H1 (cell line): Measurements from ENCODE around the gene HES7. TPM values are rescaled to one million over a fixed set of nuclear protein-coding genes. Genes with fewer than 3 reads are reported as not detected.

Experiments
- CTCF ChIA-PET: fragments of 300-600 bp; sonication (Branson Sonifier 250); formaldehyde crosslinking; loops from one replicate; lab custom pipeline; 2021; ENCODE audit not compliant: partially characterized antibody; lab: Charles Lee
- POLR2A ChIA-PET: fragments of 300-600 bp; sonication (Branson Sonifier 250); formaldehyde crosslinking; loops from one replicate; lab custom pipeline; 2021; ENCODE audit warnings: inconsistent platforms; ENCODE audit not compliant: partially characterized antibody; lab: Charles Lee
- DNase-seq, 2 experiments: peaks; one replicate each; pipeline versions ENCODE4 v3.0.0 to v3.0.0-alpha.2; 2010 to 2022; ENCODE audit warnings: low spot score in 2 of 2, low read depth in 1 of 2, mixed read lengths in 1 of 2
- FAIRE-seq: peaks from 2 replicates; lab custom pipeline; 2011; peaks lifted over from hg19 to GRCh38; lab: Jason Lieb, UNC
- H2AFZ ChIP-seq: 2 replicates; pipeline ENCODE4 v1.8.1; 2012; ENCODE audit warnings: low read length, inconsistent platforms
- H2AK5ac ChIP-seq: 2 replicates; pipeline ENCODE4 v1.6.1; 2013; ENCODE audit warnings: low read depth, low read length
- H2BK120ac ChIP-seq: replicated peaks from 2 replicates; pipeline ENCODE3; 2013; ENCODE audit warnings: low read depth, low read length, inconsistent platforms
- H2BK12ac ChIP-seq: 2 replicates; pipeline ENCODE4 v1.6.1; 2013; ENCODE audit warnings: low read depth, low read length
- H2BK15ac ChIP-seq: 2 replicates; pipeline ENCODE4 v1.6.1; 2013; ENCODE audit warnings: low read length
- H2BK20ac ChIP-seq: 2 replicates; pipeline ENCODE4 v1.6.1; 2013; ENCODE audit warnings: low read length
- H2BK5ac ChIP-seq: 2 replicates; pipeline ENCODE4 v1.6.1; 2013; ENCODE audit warnings: low read depth, low read length
- H3K14ac ChIP-seq: 2 replicates; pipeline ENCODE4 v1.6.1; 2013; ENCODE audit warnings: inconsistent platforms; ENCODE audit not compliant: insufficient read length
- H3K18ac ChIP-seq: 2 replicates; pipeline ENCODE4 v1.6.1; 2013; ENCODE audit warnings: low read length; ENCODE audit errors: extremely low read depth
- H3K23ac ChIP-seq: 2 replicates; pipeline ENCODE4 v1.6.1; 2013; ENCODE audit warnings: inconsistent platforms; ENCODE audit not compliant: insufficient read length
- H3K23me2 ChIP-seq: 2 replicates; pipeline ENCODE4 v1.6.1; 2013; ENCODE audit warnings: low read depth, low read length
- H3K27ac ChIP-seq: 2 replicates; pipeline ENCODE4 v1.6.1; 2011; ENCODE audit warnings: low read depth, low read length, inconsistent platforms
- H3K27me3 ChIP-seq, 4 experiments: replicated peaks in 1 of 4; 1 replicate in 1 of 4; 2 replicates in 3 of 4; pipeline versions ENCODE4 v1.6.1 to v1.8.1; 2011 to 2013; ENCODE audit warnings: low read length in 3 of 4, mild to moderate bottlenecking in 3 of 4, inconsistent platforms in 2 of 4, mixed read lengths in 2 of 4, moderate library complexity in 1 of 4; ENCODE audit not compliant: control insufficient read depth in 3 of 4, insufficient read depth in 3 of 4; ENCODE audit errors: extremely low read depth in 1 of 4
- H3K36me3 ChIP-seq, 4 experiments: 2 replicates each; pipeline versions ENCODE4 v1.6.1 to v1.8.1; 2011 to 2013; ENCODE audit warnings: mild to moderate bottlenecking in 4 of 4, low read length in 3 of 4, moderate library complexity in 2 of 4, control low read depth in 1 of 4, inconsistent platforms in 1 of 4; ENCODE audit not compliant: insufficient read depth in 4 of 4, control insufficient read depth in 2 of 4
- H3K4ac ChIP-seq: replicated peaks from 2 replicates; pipeline ENCODE3; 2013; ENCODE audit warnings: low read length, low read depth, mixed read lengths, inconsistent platforms; ENCODE audit not compliant: insufficient read length
- H3K4me1 ChIP-seq, 4 experiments: replicated peaks in 1 of 4; 1 replicate in 1 of 4; 2 replicates in 3 of 4; pipeline versions ENCODE4 v1.6.1 to v1.8.1; 2011 to 2013; ENCODE audit warnings: low read length in 3 of 4, inconsistent platforms in 2 of 4, mixed read lengths in 1 of 4; ENCODE audit not compliant: insufficient read depth in 4 of 4, control insufficient read depth in 3 of 4
- H3K4me2 ChIP-seq, 2 experiments: 2 replicates each; pipeline versions ENCODE4 v1.6.1 to v1.8.1; 2011 to 2013; ENCODE audit warnings: low read depth in 2 of 2, low read length in 2 of 2, control low read depth in 1 of 2, inconsistent platforms in 1 of 2, mild to moderate bottlenecking in 1 of 2; ENCODE audit not compliant: insufficient read depth in 1 of 2
- H3K4me3 ChIP-seq, 4 experiments: fragments of 200-600, 300-600 bp in 1 of 4; sonication (generic), shearing (Covaris generic), sonication (Bioruptor Twin) in 1 of 4; 2 replicates each; pipeline versions ENCODE4 v1.5.1 to v1.8.1; 2011 to 2016; ENCODE audit warnings: low read length in 4 of 4, low read depth in 3 of 4, control low read depth in 2 of 4, inconsistent platforms in 2 of 4, mild to moderate bottlenecking in 2 of 4, mixed read lengths in 1 of 4, moderate library complexity in 1 of 4; ENCODE audit not compliant: insufficient read depth in 2 of 4; ENCODE audit errors: extremely low read depth in 1 of 4
- H3K56ac ChIP-seq: replicated peaks from 2 replicates; pipeline ENCODE3; 2013; ENCODE audit warnings: low read depth, mild to moderate bottlenecking, mixed read lengths, low read length, inconsistent platforms; ENCODE audit not compliant: insufficient read length
- H3K79me1 ChIP-seq: 2 replicates; pipeline ENCODE4 v1.6.1; 2013; ENCODE audit warnings: low read depth, low read length, control low read depth
- H3K79me2 ChIP-seq, 2 experiments: 2 replicates each; pipeline versions ENCODE4 v1.6.1 to v1.8.1; 2012 to 2013; ENCODE audit warnings: low read length in 2 of 2, mild to moderate bottlenecking in 2 of 2, inconsistent platforms in 1 of 2; ENCODE audit not compliant: insufficient read depth in 2 of 2, control insufficient read depth in 1 of 2
- H3K9ac ChIP-seq, 4 experiments: replicated peaks in 1 of 4; 1 replicate in 1 of 4; 2 replicates in 3 of 4; pipeline versions ENCODE4 v1.6.1 to v1.8.1; 2011 to 2013; ENCODE audit warnings: low read depth in 3 of 4, low read length in 3 of 4, control low read depth in 2 of 4, mild to moderate bottlenecking in 2 of 4, moderate library complexity in 2 of 4, inconsistent platforms in 1 of 4; ENCODE audit errors: extremely low read depth in 1 of 4
- H3K9me3 ChIP-seq, 2 experiments: 2 replicates each; pipeline versions ENCODE4 v1.6.1 to v1.8.1; 2012 to 2013; ENCODE audit warnings: mild to moderate bottlenecking in 2 of 2, moderate library complexity in 2 of 2, control low read depth in 1 of 2, inconsistent platforms in 1 of 2, low read depth in 1 of 2, low read length in 1 of 2, mixed read lengths in 1 of 2; ENCODE audit not compliant: insufficient read depth in 2 of 2
- H4K20me1 ChIP-seq, 2 experiments: replicated peaks in 1 of 2; 2 replicates each; pipeline versions ENCODE3 to v1.8.1; 2011 to 2013; ENCODE audit warnings: inconsistent platforms in 2 of 2, low read length in 2 of 2, mild to moderate bottlenecking in 1 of 2; ENCODE audit not compliant: insufficient read depth in 2 of 2, control insufficient read depth in 1 of 2
- H4K5ac ChIP-seq: 2 replicates; pipeline ENCODE4 v1.6.1; 2013; ENCODE audit warnings: low read length, low read depth, mixed read lengths, inconsistent platforms; ENCODE audit not compliant: insufficient read length
- H4K8ac ChIP-seq: 2 replicates; pipeline ENCODE4 v1.8.0; 2013; ENCODE audit warnings: mild to moderate bottlenecking, moderate library complexity, low read length, inconsistent platforms; ENCODE audit not compliant: insufficient read depth; ENCODE audit errors: extremely low read depth
- H4K91ac ChIP-seq: replicated peaks from 2 replicates; pipeline ENCODE3; 2013; ENCODE audit warnings: low read length, mixed read lengths, inconsistent platforms; ENCODE audit not compliant: insufficient read length
- CBX8 ChIP-seq: fragments of 300-800, 300-1000 bp; sonication (generic); IDR thresholded peaks from 2 replicates; pipeline ENCODE4 v1.7.1; 2016; ENCODE audit warnings: low read depth, low read length, borderline replicate concordance
- CREB1 ChIP-seq: IDR thresholded peaks from 2 replicates; pipeline ENCODE4 v1.6.1; 2012; ENCODE audit warnings: inconsistent platforms
- POLR2A ChIP-seq, 2 experiments: IDR thresholded peaks; 1 replicate in 1 of 2; 2 replicates in 1 of 2; pipeline ENCODE4 v1.6.1; 2011; ENCODE audit warnings: low read depth in 2 of 2, low read length in 2 of 2, mild to moderate bottlenecking in 2 of 2; ENCODE audit errors: control extremely low read depth in 1 of 2
- POLR2AphosphoS5 ChIP-seq: IDR thresholded peaks from 2 replicates; pipeline ENCODE4 v1.6.1; 2011; ENCODE audit warnings: low read depth, low read length
- RBBP5 ChIP-seq: IDR thresholded peaks from 2 replicates; pipeline ENCODE4 v1.7.1; 2012; ENCODE audit warnings: low read depth, mild to moderate bottlenecking, inconsistent platforms, low read length, moderate library complexity, borderline replicate concordance
- SIN3A ChIP-seq, 2 experiments: IDR thresholded peaks in 1 of 2; conservative IDR thresholded peaks in 1 of 2; 2 replicates each; pipeline ENCODE4 v1.6.1; 2011 to 2012; ENCODE audit warnings: low read length in 2 of 2, improper control_type of control experiment in 1 of 2, low read depth in 1 of 2, mild to moderate bottlenecking in 1 of 2
- SUZ12 ChIP-seq: fragments of 200-600 bp; sonication (generic); IDR thresholded peaks from 2 replicates; pipeline ENCODE4 v1.6.1; 2012; ENCODE audit warnings: mild to moderate bottlenecking, inconsistent platforms, low read length, moderate library complexity, mixed read lengths
- TBP ChIP-seq: IDR thresholded peaks from 2 replicates; pipeline ENCODE4 v1.6.1; 2011; ENCODE audit warnings: low read depth, low read length, improper control_type of control experiment
- YY1 ChIP-seq: IDR thresholded peaks from 2 replicates; pipeline ENCODE4 v1.6.1; 2011; ENCODE audit warnings: low read depth, mild to moderate bottlenecking, low read length
- WGBS, 2 experiments: shearing (Covaris generic) in 1 of 2; methylation state at CpG; one replicate each; pipeline versions ENCODE4 v1.1.6 to v1.1.7; 2013 to 2015; ENCODE audit warnings: low lambda C conversion rate in 2 of 2, mixed read lengths in 2 of 2, inconsistent platforms in 1 of 2, low coverage in 1 of 2, missing lambda C conversion rate in 1 of 2; ENCODE audit not compliant: insufficient replicate concordance in 2 of 2, insufficient coverage in 1 of 2, insufficient read length in 1 of 2; ENCODE audit errors: extremely low coverage in 1 of 2, missing lambda C conversion rate in 1 of 2; 5-methylcytosine and 5-hydroxymethylcytosine counted together
- polyA plus RNA-seq, 7 experiments: library from polyadenylated mRNA; depleted of rRNA in 3 of 7; stranded (reverse) in 5 of 7; unstranded in 2 of 7; fragments of >200 nt in 5 of 7; fragments of 200-250 nt in 2 of 7; gene quantifications; 1 replicate in 5 of 7; 2 replicates in 1 of 7; 4 replicates in 1 of 7; pipeline versions ENCODE4 v1.2.1 to v1.2.3, GENCODE V29; 2011 to 2013; ENCODE audit warnings: missing spikeins in 2 of 7, mixed read lengths in 2 of 7
- total RNA-seq: library from RNA; stranded (reverse); fragmentation: NEBNext Ultra II Directional; extraction: Animal tissue kit (Norgen Biotek cat#: 25700); gene quantifications from 2 replicates; pipeline ENCODE4 v1.2.1, GENCODE V29; 2021
- TF ChIP-seq, protein P1 (sequence below), 3 experiments: IDR thresholded peaks; 1 replicate in 2 of 3; 2 replicates in 1 of 3; pipeline versions ENCODE4 v1.5.1 to v1.6.1; 2011; ENCODE audit warnings: low read length in 3 of 3, mild to moderate bottlenecking in 3 of 3, inconsistent platforms in 2 of 3, low read depth in 1 of 3, moderate library complexity in 1 of 3; ENCODE audit not compliant: insufficient read depth in 1 of 3; ENCODE audit errors: control extremely low read depth in 1 of 3

HES7 gene
- total and polyA plus RNA-seq, 2 of the 8 experiments (the other 6 are each of a cell fraction or from before 2014, with no cell fraction given): 0.20 to 0.32 TPM

- CTCF ChIA-PET: interaction anchor here (0.6 to 17.3 kb wide), 8 partner anchors 12 to 145 kb away, joined by 3 to 315 read pairs (median 60); partner anchors contain the start of genes ALOX12B, ALOXE3 and PER1
- WGBS, 2 experiments: 87% methylated on average over 13 of the region's 13 CpGs; no CpG with 5 or more reads in 1 of the 2 experiments
- Histone ChIP-seq H3K79me1 (no peaks in the 10 kb centered on the region), H3K4ac (no peak overlapping the region), H4K20me1 (peaks cover 0 to 4% of the 10 kb centered on the region in 2 experiments), H3K9me3 (no peaks in the 10 kb centered on the region), H3K27me3 (peaks cover 29 to 68% (median 56%) of the 10 kb centered on the region in 4 experiments), H2BK12ac (no peak overlapping the region), H2AFZ (no peak overlapping the region), H3K79me2 (no peaks in the 10 kb centered on the region), H3K4me1 (peaks cover 0 to 24% (median 12%) of the 10 kb centered on the region in 4 experiments; a peak in 6 of 7 replicates), H4K8ac (no peak overlapping the region), H3K9ac (no peak overlapping the region), H3K27ac (no peak overlapping the region), H3K18ac (no peak overlapping the region), H3K56ac (no peak overlapping the region), H4K5ac (no peak overlapping the region), H2BK5ac (no peak overlapping the region), H2BK20ac (no peak overlapping the region), H2AK5ac (no peak overlapping the region), H3K4me3 (no peak overlapping the region), H3K36me3 (no peaks in the 10 kb centered on the region), H3K14ac (no peak overlapping the region), H3K23me2 (peaks cover 13% of the 10 kb centered on the region), H2BK120ac (no peak overlapping the region), H2BK15ac (no peak overlapping the region), H3K4me2 (no peak overlapping the region), H3K23ac (no peak overlapping the region), H4K91ac (no peak overlapping the region)
- POLR2A ChIA-PET: interaction anchor here (0.8 to 1.6 kb wide), 3 partner anchors 16 to 97 kb away, joined by 3 to 4 read pairs (median 3); no protein-coding TSS in a partner anchor
- DNase-seq (no peak), FAIRE-seq (no peak)
- TF ChIP-seq CREB1: no peak
- TF ChIP-seq RBBP5: no peak
- TF ChIP-seq SIN3A (conservative IDR thresholded peaks at IDR 0.05 in 1 of 2, IDR thresholded peaks at IDR 0.05 in 1 of 2; ENCODE audit: low read depth in 1 of 2, low read length in 2 of 2): no peak
- TF ChIP-seq YY1: no peak
- TF ChIP-seq, protein P1, sequence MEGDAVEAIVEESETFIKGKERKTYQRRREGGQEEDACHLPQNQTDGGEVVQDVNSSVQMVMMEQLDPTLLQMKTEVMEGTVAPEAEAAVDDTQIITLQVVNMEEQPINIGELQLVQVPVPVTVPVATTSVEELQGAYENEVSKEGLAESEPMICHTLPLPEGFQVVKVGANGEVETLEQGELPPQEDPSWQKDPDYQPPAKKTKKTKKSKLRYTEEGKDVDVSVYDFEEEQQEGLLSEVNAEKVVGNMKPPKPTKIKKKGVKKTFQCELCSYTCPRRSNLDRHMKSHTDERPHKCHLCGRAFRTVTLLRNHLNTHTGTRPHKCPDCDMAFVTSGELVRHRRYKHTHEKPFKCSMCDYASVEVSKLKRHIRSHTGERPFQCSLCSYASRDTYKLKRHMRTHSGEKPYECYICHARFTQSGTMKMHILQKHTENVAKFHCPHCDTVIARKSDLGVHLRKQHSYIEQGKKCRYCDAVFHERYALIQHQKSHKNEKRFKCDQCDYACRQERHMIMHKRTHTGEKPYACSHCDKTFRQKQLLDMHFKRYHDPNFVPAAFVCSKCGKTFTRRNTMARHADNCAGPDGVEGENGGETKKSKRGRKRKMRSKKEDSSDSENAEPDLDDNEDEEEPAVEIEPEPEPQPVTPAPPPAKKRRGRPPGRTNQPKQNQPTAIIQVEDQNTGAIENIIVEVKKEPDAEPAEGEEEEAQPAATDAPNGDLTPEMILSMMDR (IDR thresholded peaks at IDR 0.05; ENCODE audit: control extremely low read depth in 1 of 3, insufficient read depth in 1 of 3, low read depth in 1 of 3, low read length in 3 of 3): no peak
- no peak for TF ChIP-seq SUZ12
- TF ChIP-seq POLR2AphosphoS5: no peak
- no peak for TF ChIP-seq CBX8
- no peak for TF ChIP-seq TBP
- no peak for TF ChIP-seq POLR2A (IDR thresholded peaks at IDR 0.05; ENCODE audit: control extremely low read depth in 1 of 2, low read depth in 2 of 2, low read length in 2 of 2)
These were observed 47.2 kb downstream of the HES7 start for GRCh38 chr17:8076502-8077266.
